Neural cell (in vitro differentiated cells): ENCODE results near the gene ENTPD8. TPM values are rescaled to one million over a fixed set of nuclear protein-coding genes. Genes with fewer than 3 reads are reported as not detected.

ENCODE experiments used
- H2AFZ ChIP-seq: fragments of 200-600, 300-800 bp; sonication (generic), shearing (Covaris generic); 2 replicates; pipeline ENCODE4 v1.6.0; 2014; ENCODE audit warnings: low read depth, mild to moderate bottlenecking, antibody characterized with exemption, low read length, moderate library complexity
- H3F3A ChIP-seq: fragments of 200-600 bp; shearing (Covaris generic); 2 replicates; pipeline ENCODE4 v1.6.1; 2016; ENCODE audit warnings: mild to moderate bottlenecking, moderate library complexity, mixed read lengths, antibody characterized with exemption, low read length; ENCODE audit not compliant: insufficient read depth, poor library complexity, severe bottlenecking
- H3K27ac ChIP-seq: fragments of 200-600, 300-800 bp; sonication (generic), shearing (Covaris generic); 2 replicates; pipeline ENCODE4 v1.5.1; 2014; ENCODE audit warnings: mild to moderate bottlenecking, low read length, moderate library complexity
- H3K27me3 ChIP-seq: fragments of 300-800, 200-600 bp; sonication (generic), shearing (Covaris generic); 2 replicates; pipeline ENCODE4 v1.6.0; 2014; ENCODE audit warnings: mild to moderate bottlenecking, low read depth, low read length, moderate library complexity; ENCODE audit not compliant: insufficient read depth
- H3K36me3 ChIP-seq: fragments of 300-800, 200-600 bp; sonication (generic), shearing (Covaris generic); 2 replicates; pipeline ENCODE4 v1.5.1; 2014; ENCODE audit warnings: mild to moderate bottlenecking, antibody characterized with exemption, low read length, moderate library complexity; ENCODE audit not compliant: insufficient read depth
- H3K4me2 ChIP-seq: fragments of 300-800, 200-600 bp; sonication (generic), shearing (Covaris generic); 2 replicates; pipeline ENCODE4 v1.6.0; 2014; ENCODE audit warnings: mild to moderate bottlenecking, low read length
- H3K4me3 ChIP-seq: fragments of 300-800, 200-600 bp; sonication (generic), shearing (Covaris generic); 2 replicates; pipeline ENCODE4 v1.5.1; 2014; ENCODE audit warnings: mild to moderate bottlenecking, low read length, moderate library complexity
- H3K79me2 ChIP-seq: fragments of 200-600 bp; shearing (Covaris generic); replicated peaks from 2 replicates; pipeline ENCODE4 v1.6.0; 2014; ENCODE audit warnings: mild to moderate bottlenecking, low read length, moderate library complexity; ENCODE audit not compliant: insufficient read depth
- H3K9ac ChIP-seq: fragments of 300-800, 200-600 bp; sonication (generic), shearing (Covaris generic); 2 replicates; pipeline ENCODE4 v1.6.1; 2016; ENCODE audit warnings: mild to moderate bottlenecking, low read length, mixed read lengths
- H3K9me2 ChIP-seq: fragments of 200-600 bp; shearing (Covaris generic); 2 replicates; pipeline ENCODE4 v1.6.1; 2016; ENCODE audit warnings: mild to moderate bottlenecking, low read length, mixed read lengths; ENCODE audit not compliant: insufficient read depth
- H3K9me3 ChIP-seq: fragments of 200-600, 300-800 bp; sonication (generic), shearing (Covaris generic); 2 replicates; pipeline ENCODE4 v1.6.1; 2016; ENCODE audit warnings: mild to moderate bottlenecking, mixed run types, low read length, moderate library complexity, mixed read lengths
- H4K20me1 ChIP-seq: fragments of 200-600 bp; shearing (Covaris generic); 2 replicates; pipeline ENCODE4 v1.6.1; 2016; ENCODE audit warnings: mild to moderate bottlenecking, mixed run types; ENCODE audit not compliant: insufficient read depth
- CTCF ChIP-seq: fragments of 450-650 bp; IDR thresholded peaks from 2 replicates; pipeline ENCODE4 v1.5.1; 2014; ENCODE audit warnings: antibody characterized with exemption, mild to moderate bottlenecking, moderate library complexity; ENCODE audit not compliant: poor library complexity, severe bottlenecking
- EP300 ChIP-seq: fragments of 450-650 bp; conservative IDR thresholded peaks from 2 replicates; pipeline ENCODE4 v1.6.1; 2014; ENCODE audit warnings: antibody characterized with exemption, mild to moderate bottlenecking, moderate library complexity; ENCODE audit not compliant: poor library complexity, severe bottlenecking
- EZH2 ChIP-seq: fragments of 200-600, 300-800 bp; shearing (Covaris generic), sonication (generic); IDR thresholded peaks from 2 replicates; pipeline ENCODE4 v1.6.1; 2014; ENCODE audit warnings: antibody characterized with exemption, low read length, borderline replicate concordance, mild to moderate bottlenecking; ENCODE audit not compliant: insufficient read depth, poor library complexity, severe bottlenecking
- MXI1 ChIP-seq: fragments of 450-650 bp; conservative IDR thresholded peaks from 2 replicates; pipeline ENCODE4 v1.6.1; 2014; ENCODE audit warnings: antibody characterized with exemption, mild to moderate bottlenecking; ENCODE audit not compliant: poor library complexity, severe bottlenecking
- POLR2AphosphoS5 ChIP-seq: IDR thresholded peaks from 2 replicates; pipeline ENCODE4 v1.6.1; 2012
- RAD21 ChIP-seq: fragments of 450-650 bp; conservative IDR thresholded peaks from 2 replicates; pipeline ENCODE4 v1.6.1; 2014; ENCODE audit warnings: antibody characterized with exemption, mild to moderate bottlenecking, moderate library complexity
- REST ChIP-seq: IDR thresholded peaks from 2 replicates; pipeline ENCODE4 v1.6.1; 2012; ENCODE audit warnings: borderline replicate concordance
- SMC3 ChIP-seq: fragments of 450-650 bp; conservative IDR thresholded peaks from 2 replicates; pipeline ENCODE4 v1.6.1; 2014; ENCODE audit warnings: antibody characterized with exemption, mild to moderate bottlenecking, moderate library complexity; ENCODE audit not compliant: poor library complexity
- TAF1 ChIP-seq: IDR thresholded peaks from 2 replicates; pipeline ENCODE4 v1.6.1; 2012; ENCODE audit warnings: low read depth
- polyA plus RNA-seq: library from polyadenylated mRNA; depleted of rRNA; stranded (reverse); fragments of >200 nt; gene quantifications from 2 replicates; pipeline ENCODE4 v1.2.3, GENCODE V29; 2014

Gene ENTPD8
- polyA plus RNA-seq, 1 donor from 2014 or later = not detected

GRCh38 chr9:137429546-137429890, 11.6 kb downstream of the ENTPD8 start:
- no peak overlapping the region for H2AFZ ChIP-seq
- no peaks in the 10 kb centered on the region for H3K9me3 ChIP-seq
- H3K36me3 ChIP-seq = no peaks in the 10 kb centered on the region
- no peak overlapping the region for H3K4me3 ChIP-seq
- no peak overlapping the region for H3K9ac ChIP-seq
- no peaks in the 10 kb centered on the region for H4K20me1 ChIP-seq
- H3K9me2 ChIP-seq = no peaks in the 10 kb centered on the region
- TF ChIP-seq CTCF = no peak
- no peak for TF ChIP-seq EP300
- TF ChIP-seq TAF1 = no peak
- TF ChIP-seq POLR2AphosphoS5 = no peak
- TF ChIP-seq MXI1 = no peak
- TF ChIP-seq SMC3 = no peak
- no peak overlapping the region for H3K27ac ChIP-seq
- H3K27me3 ChIP-seq = no peaks in the 10 kb centered on the region
- H3K79me2 ChIP-seq = no peaks in the 10 kb centered on the region
- no peak overlapping the region for H3K4me2 ChIP-seq
- no peaks in the 10 kb centered on the region for H3F3A ChIP-seq

DNA sequence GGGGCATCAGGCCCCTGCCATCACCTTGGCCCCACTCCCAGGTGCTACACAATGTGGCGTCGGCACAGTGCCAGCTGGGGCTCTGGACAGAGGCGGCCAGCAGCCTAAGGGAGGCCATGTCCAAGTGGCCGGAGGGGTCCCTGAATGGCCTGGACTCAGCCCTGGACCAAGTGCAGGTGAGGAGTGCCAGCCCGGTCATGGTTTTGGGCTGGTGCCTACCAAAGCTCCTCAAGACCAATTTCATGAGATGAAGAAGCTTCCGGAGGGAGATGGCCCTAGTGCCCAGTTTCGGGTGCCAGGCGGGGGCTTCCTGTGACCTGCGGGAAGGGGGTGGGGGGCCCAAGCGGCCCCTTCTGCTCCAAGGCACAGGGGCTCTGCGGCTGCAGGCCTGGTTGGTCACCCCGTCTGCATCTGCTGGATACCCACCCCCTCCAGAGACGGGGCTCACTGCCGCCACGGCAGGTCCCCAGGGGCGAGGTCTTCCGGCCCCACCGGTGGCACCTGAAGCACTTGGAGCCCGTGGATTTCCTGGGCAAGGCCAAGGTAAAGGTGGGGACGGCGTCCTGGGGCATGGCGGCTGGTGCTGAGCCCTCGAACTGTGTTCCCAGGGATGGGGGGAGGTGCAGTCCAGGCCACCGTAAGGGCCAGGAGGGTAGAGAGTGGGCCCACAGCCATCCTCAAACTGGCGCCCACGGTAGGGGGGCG, 12.2 kb downstream of the ENTPD8 start:
- Histone ChIP-seq H4K20me1 (no peaks in the 10 kb centered on the region), H3K79me2 (no peaks in the 10 kb centered on the region), H3K36me3 (no peaks in the 10 kb centered on the region), H3K9ac (no peak overlapping the region), H3F3A (no peaks in the 10 kb centered on the region), H2AFZ (no peak overlapping the region), H3K27me3 (no peaks in the 10 kb centered on the region), H3K4me3 (no peak overlapping the region), H3K4me2 (no peak overlapping the region), H3K27ac (no peak overlapping the region), H3K9me3 (no peaks in the 10 kb centered on the region), H3K9me2 (no peaks in the 10 kb centered on the region)
- no peak for TF ChIP-seq REST
- no peak for TF ChIP-seq EP300
- TF ChIP-seq POLR2AphosphoS5 = no peak
- TF ChIP-seq EZH2 = no peak
- no peak for TF ChIP-seq CTCF
- no peak for TF ChIP-seq MXI1
- TF ChIP-seq RAD21 = no peak
- no peak for TF ChIP-seq TAF1
- no peak for TF ChIP-seq SMC3
